Activated T-cell treated with anti-CD3 and anti-CD28 coated beads for 48 hours (primary cell): Measurements from ENCODE around the gene ISG20L2.
A peak's percentile ranks its signal among the peaks of the same experiment; 100 is the strongest.
"Not testable (repeated sequence)": the region's sequence is repeated elsewhere in the genome, so short reads cannot be mapped to it uniquely, and the experiment has no call there.

Experiments
- DNase-seq: peaks from one replicate; pipeline ENCODE4 v3.0.0-alpha.2; 2020; ENCODE audit warnings: low read depth

Gene ISG20L2

DNA sequence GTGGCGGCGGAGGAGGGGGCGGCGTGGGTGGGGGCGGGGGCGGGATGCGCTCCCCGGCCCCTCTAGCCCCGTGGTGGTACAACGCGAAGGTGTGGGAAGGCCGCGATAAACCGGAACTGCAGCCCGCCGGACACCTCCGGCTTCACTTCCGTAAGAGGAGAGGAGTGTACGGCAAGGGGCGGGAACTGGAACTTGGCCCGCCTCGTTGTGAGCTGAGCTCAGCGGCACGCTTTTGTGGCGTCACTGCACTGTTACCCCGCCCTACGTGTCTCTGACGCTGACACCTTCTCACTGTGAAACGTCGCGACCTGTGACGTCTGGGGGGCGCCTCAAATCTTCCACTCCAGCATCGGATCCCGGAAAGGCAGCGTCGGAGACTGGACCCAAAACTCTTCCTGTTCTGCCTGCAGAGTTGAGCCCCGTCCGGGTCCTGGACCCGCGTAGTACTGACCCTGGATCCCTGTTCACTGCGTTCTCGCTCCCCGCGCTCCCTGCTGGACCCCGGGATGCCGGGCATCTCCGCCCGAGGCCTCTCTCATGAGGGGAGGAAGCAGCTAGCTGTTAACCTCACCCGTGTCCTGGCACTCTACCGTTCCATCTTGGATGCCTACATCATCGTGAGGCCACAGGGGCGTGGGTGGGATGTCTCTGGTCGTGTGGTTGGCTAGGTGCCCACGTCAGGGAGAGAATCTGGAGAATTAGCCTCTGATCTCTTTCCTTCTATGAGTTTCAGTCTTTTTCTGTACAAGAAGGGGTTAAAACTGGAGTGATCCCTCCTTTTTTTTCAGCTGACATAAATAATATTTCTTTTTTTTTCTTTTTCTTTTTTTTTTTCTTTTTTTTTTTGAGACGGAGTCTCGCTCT, at the start of gene ISG20L2:
Gene ISG20L2, minus strand, starts transcription at position 168 of the 864 bp plus-strand sequence. CDS start 1,114 bp downstream, outside the sequence.
- DNase-seq = peak; percentile 94

DNA sequence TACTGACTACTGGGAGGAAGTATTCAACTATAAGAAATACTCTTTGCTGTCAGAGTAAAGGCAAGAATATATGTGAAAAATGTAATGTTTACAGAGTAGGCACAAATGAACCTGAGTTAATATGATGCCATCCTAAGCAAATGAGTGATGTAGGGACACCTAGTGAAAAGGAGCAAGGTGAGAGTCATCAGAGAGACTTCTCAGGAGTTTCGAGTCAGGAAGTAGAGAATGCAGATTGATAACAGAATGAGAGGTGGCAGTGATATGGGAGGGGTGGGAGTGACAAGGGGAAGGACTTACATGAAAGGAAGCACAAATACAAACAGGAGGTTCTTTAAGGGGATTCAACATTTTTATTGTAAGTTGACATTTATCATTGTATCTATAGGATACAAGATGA, 49.0 kb upstream of the ISG20L2 start:
- DNase-seq = no peak

- DNase-seq = no peak
These were observed 48.4 kb upstream of the ISG20L2 start for GRCh38 chr1:156776942-156777341.

GRCh38 chr1:156775799-156776198, 47.2 kb upstream of the ISG20L2 start:
- DNase-seq = no peak

GRCh38 chr1:156773607-156774006, 45.0 kb upstream of the ISG20L2 start:
- no peak for DNase-seq

- no peak for DNase-seq
These were observed 44.3 kb upstream of the ISG20L2 start for GRCh38 chr1:156772728-156773497.

DNA sequence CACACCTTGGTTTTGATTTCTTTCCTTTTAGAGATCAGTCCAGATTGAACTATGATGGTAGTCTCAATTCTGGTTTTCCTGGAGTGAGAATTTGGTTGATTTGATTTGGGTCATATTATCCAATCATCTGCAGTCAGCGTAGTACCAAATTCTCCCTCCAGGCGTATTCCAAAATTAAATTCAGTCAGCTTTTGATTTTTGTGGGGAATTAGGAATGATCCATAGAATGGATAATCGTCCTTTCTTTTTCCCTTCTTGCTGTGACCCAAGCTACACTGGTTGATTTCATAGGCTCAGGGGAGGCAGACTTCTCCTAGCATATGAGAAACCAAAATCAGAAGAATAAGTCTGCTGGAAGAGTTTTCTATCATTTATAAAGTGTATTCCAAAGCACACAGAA, 43.7 kb upstream of the ISG20L2 start:
- no peak for DNase-seq

DNA sequence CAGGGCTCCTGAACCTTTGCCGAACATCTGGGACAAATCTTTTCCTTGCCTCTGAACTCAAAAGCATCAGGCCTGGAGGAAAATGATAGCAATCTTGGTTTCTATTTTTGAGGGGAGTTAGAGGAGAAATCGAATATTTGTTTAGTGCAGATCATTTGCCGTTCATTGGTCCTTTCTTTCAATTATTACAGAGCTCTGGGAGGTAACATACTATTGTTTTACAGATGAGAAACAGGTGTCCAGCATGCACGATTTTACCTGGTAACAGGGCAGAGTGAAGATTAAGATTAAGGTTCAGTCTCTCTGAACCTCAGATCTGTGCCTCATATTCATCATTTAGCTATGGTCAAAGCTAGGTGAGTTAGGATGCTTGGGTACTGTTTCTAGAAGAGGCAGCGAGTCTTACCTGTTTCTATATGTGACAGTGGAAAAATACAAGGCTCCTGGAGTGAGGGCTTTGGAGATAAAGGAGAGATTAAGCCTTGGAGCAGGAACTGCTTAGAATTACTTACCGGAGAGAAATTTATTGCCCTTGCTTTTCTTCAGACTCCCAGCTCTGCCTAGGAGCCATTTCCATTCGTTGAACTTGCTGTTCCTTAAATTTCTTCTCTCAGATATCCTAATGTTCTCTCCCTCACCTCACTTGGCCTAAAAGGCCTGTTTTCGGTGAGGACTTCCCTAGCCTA, 40.2 kb upstream of the ISG20L2 start:
- DNase-seq = no peak

DNA sequence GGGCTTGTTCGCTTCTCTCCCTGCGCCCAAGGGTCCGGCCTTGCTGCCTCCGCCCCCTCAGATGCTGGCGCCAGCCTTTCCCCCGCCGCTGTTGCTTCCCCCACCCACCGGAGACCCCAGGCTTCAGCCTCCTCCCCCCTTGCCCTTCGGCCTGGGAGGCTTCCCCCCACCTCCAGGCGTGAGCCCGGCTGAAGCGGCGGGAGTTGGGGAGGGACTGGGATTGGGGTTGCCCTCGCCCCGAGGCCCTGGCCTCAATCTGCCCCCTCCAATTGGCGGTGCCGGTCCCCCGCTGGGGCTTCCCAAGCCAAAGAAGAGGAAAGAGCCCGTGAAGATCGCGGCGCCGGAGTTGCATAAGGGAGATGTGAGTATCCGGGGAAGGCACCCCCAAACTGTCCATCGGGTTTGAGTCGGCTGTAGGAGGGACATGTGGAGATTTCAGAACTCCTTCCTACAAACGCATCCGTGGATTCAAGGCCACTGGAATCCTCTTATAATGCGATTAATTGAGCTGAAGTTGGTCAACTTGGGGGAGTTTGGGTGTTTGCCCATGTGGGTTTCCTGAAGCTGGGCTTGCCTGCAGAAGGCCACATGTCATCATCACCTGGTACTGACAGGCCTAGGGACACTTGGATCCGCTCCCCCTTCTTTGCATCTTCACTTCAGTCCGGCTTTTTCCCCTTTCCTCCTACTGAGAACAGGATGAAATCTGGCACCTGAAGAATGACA, 39.5 kb upstream of the ISG20L2 start:
- no peak for DNase-seq

DNA sequence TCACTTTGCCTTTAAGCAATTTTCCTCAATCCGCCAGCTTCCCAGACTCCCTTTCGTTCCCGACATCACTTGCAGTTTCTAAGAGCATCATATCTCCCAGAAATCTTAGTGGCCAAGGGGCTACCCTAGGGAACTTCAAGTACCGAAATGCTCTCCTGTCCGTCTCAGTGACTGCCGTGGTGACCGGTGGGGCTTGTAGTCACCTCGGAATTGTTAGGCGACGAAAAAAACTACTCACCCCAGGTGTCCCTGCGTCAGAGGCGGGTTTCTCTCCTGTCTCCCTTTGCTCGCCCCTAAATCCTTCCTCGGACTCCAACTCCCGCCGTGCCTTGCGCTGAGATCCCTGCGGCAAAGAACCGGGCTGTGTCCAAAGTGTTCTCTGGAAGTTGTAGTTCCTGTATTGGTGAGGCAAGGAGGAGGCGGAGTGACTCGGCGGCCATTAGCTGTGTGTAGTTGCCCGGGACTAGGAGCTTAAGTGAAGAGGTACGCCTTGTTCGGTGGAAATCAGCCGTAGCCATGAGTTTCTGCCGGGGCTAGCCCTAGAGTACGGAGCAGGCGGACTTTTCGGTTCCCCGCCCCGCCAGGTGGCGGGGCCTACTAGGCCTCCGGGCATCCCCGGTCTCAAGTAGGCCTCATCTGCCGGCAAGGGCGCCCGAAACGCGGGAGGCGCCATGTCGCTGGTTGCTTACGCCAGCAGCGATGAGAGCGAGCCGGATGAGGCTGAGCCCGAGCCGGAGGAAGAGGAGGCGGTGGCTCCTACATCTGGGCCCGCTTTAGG, 38.7 kb upstream of the ISG20L2 start, which contains the start of gene PRCC:
Gene PRCC, plus strand, starts transcription at position 435 of the 778 bp plus-strand sequence. Its CDS starts 237 bp downstream, at position 672.
- DNase-seq = peak; percentile 93

DNA sequence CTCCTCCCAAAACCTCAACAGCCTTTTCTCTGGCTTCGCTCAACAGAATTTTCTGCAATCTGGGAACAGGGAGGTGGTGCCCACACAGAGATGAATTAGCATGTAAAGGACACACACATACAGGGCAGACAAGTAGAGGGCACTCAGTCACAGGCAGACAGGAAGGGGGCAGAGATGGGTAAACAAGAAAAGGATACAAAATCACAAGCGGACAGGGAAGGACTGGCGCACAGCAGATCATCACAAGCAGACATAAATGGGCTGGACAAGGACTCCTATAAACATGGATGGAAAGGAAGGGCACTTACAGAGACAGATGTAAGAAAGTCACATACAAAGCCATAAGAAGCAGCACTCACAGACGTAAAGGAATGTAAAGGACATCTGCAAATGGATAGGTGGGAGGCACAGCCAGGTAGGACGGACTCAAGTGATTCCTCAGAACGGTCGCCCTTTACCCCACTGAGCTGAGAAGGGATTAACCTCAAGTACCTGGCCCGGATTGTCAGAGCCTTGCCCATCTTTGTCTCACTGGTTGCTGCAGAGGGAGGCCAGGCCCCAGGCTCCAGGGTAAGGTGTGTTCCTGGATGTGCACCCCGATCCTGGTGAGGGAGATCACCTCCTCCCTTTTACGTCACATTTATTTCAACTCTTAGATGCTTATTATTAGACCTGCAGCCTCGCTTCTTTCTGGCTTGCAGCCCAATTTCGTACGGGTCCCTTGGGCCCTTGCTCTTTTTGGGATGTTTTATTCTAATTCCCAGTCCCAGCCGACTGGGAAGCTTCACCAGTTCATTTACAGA, 37.9 kb upstream of the ISG20L2 start:
- no peak for DNase-seq

DNA sequence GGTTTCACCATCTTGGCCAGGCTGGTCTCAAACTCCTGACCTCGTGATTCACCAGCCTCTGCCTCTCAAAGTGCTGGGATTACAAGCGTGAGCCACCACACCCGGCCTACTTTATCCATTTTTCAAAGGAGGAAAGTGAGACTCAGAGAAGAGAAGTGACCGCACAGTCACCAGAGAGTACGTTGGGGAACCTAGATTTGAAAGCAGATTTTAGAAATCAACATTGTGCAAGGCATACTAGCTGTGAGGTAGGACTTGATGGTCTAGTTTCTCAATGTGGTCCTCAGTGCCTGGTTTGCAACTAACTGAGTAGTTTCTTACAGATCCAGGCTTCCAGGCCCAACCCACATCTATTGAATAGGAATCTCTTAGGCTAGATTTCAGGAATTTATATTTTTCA, 37.1 kb upstream of the ISG20L2 start:
- DNase-seq = no peak

GRCh38 chr1:156765136-156765535, 36.6 kb upstream of the ISG20L2 start:
- DNase-seq = not testable (repeated sequence)

DNA sequence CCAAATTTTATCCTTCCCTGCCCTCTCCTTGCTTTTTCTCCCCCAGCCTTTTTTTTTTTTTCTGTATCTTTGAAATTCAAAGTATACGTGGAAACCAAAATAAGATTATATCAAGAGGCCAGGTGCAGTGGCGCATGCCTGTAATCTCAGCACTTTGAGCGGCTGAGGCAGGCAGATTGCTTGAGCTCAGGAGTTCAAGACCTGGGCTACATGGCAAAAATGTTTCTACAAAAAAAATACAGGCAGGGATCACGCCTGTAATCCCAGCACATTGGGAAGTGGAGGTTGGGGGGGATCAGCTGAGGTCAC, 32.2 kb upstream of the ISG20L2 start:
- DNase-seq = no peak

DNA sequence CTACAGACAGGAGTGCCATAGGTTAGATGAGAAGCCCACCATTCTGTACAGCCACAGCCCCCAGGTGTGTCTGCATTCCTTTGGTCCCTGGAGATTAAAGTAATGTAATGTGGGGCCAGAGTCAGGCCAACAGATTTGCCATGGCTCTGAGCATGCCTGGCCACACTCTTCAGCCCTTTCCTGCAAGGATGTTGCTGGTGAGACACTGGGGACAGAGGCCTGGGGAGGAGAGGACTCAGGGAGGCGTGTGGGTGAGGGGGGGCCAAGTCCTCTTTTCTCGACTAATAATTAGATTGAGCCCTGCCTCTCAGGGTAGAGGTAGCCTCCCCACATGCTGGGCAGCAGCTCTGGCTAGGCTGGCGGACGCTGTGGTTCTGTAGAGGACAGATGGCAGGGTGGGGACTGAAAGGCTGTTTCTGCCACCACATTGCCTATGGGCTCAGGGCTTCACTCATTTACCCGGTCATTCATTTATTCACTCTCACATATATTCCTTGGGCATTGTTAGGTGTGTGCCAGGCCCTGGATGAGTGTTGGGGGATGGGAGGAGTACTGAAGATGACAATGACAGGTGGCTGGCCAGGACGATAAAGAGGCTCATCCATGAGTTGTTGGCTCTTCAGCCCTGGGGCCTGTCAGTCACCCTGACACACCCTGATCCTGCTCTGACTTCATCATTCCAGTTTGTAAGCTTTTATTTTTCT, 31.7 kb upstream of the ISG20L2 start:
- DNase-seq = no peak

DNA sequence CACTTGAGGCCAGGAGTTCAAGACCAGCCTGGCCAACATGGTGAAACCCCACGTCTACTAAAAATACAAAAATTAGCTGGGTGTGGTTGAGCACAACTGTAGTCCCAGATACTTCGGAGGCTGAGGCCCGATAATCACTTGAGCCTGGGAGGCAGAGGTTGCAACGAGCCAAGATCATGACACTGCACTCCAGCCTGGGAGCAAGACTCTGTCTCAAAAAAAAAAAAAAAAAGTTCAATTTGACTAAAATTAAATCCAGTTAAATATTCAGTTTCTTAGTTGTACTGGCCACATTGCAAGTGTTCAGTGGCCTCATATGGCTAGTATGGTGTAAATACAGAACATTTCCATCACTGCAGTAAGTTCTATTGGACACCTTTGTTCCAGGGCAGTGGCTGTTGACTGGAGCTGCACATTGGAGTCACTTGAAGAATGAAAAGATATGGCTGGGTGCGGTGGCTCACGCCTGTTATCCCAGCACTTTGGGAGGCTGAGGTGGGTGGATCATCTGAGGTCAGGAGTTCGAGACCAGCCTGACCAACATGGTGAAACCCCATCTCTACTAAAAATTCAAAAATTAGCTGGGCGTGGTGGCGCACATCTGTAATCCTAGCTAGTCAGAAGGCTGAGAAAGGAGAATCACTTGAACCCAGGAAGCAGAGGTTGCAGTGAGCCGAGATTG, 29.1 kb upstream of the ISG20L2 start:
- DNase-seq = not testable (repeated sequence)

DNA sequence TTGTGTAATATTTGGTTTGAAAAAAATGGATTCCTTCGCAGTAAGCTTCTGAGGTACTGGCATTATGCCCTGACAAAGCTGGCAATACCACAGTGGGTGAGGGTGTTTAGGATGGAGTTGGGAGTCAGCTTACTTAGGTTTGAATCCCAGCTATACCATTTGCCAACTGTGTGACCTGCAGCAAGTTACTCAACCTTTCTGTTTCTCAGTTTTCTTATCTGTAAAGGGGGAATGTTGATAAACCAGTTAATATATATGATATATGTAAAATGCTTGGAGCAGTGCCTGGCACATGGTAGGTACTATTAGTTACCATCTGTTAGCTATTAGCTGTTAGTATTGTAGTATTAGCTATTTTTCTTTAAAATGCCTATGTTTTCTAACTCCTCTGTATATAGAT, 27.8 kb upstream of the ISG20L2 start:
- DNase-seq = no peak

DNA sequence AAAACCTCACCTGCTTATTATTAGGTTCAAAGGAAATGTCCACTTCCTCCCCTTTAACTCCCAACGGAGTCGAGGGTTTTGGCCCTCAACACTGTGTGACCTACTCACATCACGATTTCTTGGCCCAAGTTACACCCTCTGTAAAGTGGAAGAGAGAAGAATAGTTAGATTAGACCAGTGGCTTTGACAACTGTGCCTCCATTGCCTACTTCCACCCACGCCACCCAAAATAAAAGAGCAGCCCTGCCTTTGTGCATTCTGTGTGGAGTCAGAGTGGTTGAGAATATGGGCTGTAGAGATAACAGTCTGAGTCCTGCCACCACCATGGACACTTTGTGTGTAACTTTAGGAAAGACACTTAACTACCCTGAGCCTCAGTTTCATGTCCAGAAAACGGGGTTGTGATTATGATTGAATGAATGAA, 27.0 kb upstream of the ISG20L2 start:
- DNase-seq = no peak

DNA sequence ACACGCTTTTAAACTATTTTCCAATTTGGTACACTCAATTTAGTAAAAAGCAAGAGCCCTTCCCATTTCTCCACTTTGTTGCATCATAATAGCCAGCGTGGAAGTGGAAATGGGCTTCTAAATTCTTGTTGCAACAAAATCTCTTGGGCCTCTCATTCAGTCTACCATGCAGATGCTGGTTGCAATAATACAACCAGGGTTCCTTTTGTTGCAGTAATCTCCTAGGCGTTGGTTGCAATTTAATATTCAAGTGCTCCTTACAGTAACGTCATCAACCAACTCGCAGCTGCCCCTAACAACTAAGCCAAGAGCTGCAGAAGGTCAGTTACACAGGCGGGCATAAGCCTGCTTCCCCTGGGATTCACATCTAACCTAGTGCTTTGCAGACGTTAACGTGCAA, 25.7 kb upstream of the ISG20L2 start:
- no peak for DNase-seq
